Endothelial cell of umbilical vein (primary cell): ENCODE results near the gene MMP19. TPM values are rescaled to one million over a fixed set of nuclear protein-coding genes. Genes with fewer than 3 reads are reported as not detected.

ENCODE experiments used
- BruUV-seq: library from RNA; stranded (reverse); fragments of 400-500 nt; replicated peaks from 2 replicates; lab custom pipeline; 2021; lab: Mats Ljungman, UMichigan
- CTCF ChIA-PET: fragments of 300-600, 350-600 bp; sonication (Branson Sonifier 250); formaldehyde crosslinking; loops from one replicate; lab custom pipeline; 2021; ENCODE audit warnings: antibody characterized with exemption, inconsistent platforms; lab: Charles Lee
- POLR2A ChIA-PET: fragments of 300-600, 350-600 bp; sonication (Branson Sonifier 250); formaldehyde crosslinking; loops from one replicate; lab custom pipeline; 2021; ENCODE audit warnings: antibody characterized with exemption, inconsistent platforms; lab: Charles Lee
- DNase-seq: peaks from one replicate; pipeline ENCODE4 v3.0.0-alpha.2; 2011; ENCODE audit warnings: low read depth, low spot score
- FAIRE-seq: peaks from 2 replicates; lab custom pipeline; 2011; peaks lifted over from hg19 to GRCh38; lab: Jason Lieb, UNC
- H2AFZ ChIP-seq: 2 replicates; pipeline ENCODE4 v1.6.0; 2012; ENCODE audit warnings: low read depth, low read length, control low read depth, inconsistent platforms
- H3K27ac ChIP-seq: 2 replicates; pipeline ENCODE4 v1.5.1; 2011; ENCODE audit warnings: low read depth, mild to moderate bottlenecking, control low read depth, low read length, moderate library complexity; ENCODE audit not compliant: insufficient read depth
- H3K27me3 ChIP-seq, 2 experiments: 2 replicates each; pipeline versions ENCODE4 v1.6.0 to v1.6.1; 2011; ENCODE audit warnings: low read length in 2 of 2, mixed read lengths in 1 of 2; ENCODE audit not compliant: control insufficient read depth in 2 of 2, insufficient read depth in 2 of 2
- H3K36me3 ChIP-seq, 2 experiments: 2 replicates in 1 of 2; 3 replicates in 1 of 2; pipeline ENCODE4 v1.5.1; 2011; ENCODE audit warnings: low read length in 2 of 2, mild to moderate bottlenecking in 1 of 2, moderate library complexity in 1 of 2; ENCODE audit not compliant: control insufficient read depth in 2 of 2, insufficient read depth in 2 of 2; ENCODE audit errors: extremely low read depth in 1 of 2
- H3K4me1 ChIP-seq: 3 replicates; pipeline ENCODE4 v1.5.1; 2011; ENCODE audit warnings: mild to moderate bottlenecking, low read length; ENCODE audit not compliant: control insufficient read depth, insufficient read depth; ENCODE audit errors: extremely low read depth
- H3K4me2 ChIP-seq: 2 replicates; pipeline ENCODE4 v1.6.1; 2011; ENCODE audit warnings: low read length, control low read depth, mixed read lengths; ENCODE audit not compliant: insufficient read depth
- H3K4me3 ChIP-seq, 3 experiments: fragments of 200-600 bp in 1 of 3; sonication (generic), shearing (Covaris generic) in 1 of 3; replicated peaks in 1 of 3; 2 replicates each; pipeline ENCODE4 v1.5.1; 2011 to 2016; ENCODE audit warnings: control low read depth in 3 of 3, low read length in 3 of 3, mild to moderate bottlenecking in 2 of 3, inconsistent platforms in 1 of 3, low read depth in 1 of 3, moderate library complexity in 1 of 3; ENCODE audit not compliant: insufficient read depth in 1 of 3
- H3K79me2 ChIP-seq: 2 replicates; pipeline ENCODE4 v1.6.0; 2012; ENCODE audit warnings: low read length, inconsistent platforms; ENCODE audit not compliant: control insufficient read depth, insufficient read depth
- H3K9ac ChIP-seq: replicated peaks from 2 replicates; pipeline ENCODE3; 2011; ENCODE audit warnings: low read length, control low read depth; ENCODE audit not compliant: insufficient read depth; ENCODE audit errors: extremely low read depth
- H3K9me1 ChIP-seq: replicated peaks from 3 replicates; pipeline ENCODE4 v1.6.0; 2011; ENCODE audit warnings: mild to moderate bottlenecking, low read length; ENCODE audit not compliant: control insufficient read depth, insufficient read depth; ENCODE audit errors: extremely low read depth
- H3K9me3 ChIP-seq: replicated peaks from 2 replicates; pipeline ENCODE4 v1.5.1; 2012; ENCODE audit warnings: low read length, inconsistent platforms; ENCODE audit not compliant: control insufficient read depth, insufficient read depth
- H4K20me1 ChIP-seq: replicated peaks from 2 replicates; pipeline ENCODE3; 2011; ENCODE audit warnings: mild to moderate bottlenecking, low read length; ENCODE audit not compliant: control insufficient read depth, insufficient read depth; ENCODE audit errors: extremely low read depth
- EZH2 ChIP-seq: IDR thresholded peaks from 2 replicates; pipeline ENCODE4 v1.6.1; 2012; ENCODE audit warnings: borderline replicate concordance, low read depth, mild to moderate bottlenecking, moderate library complexity, low read length, inconsistent platforms; ENCODE audit not compliant: severe bottlenecking
- FOS ChIP-seq: IDR thresholded peaks from 2 replicates; pipeline ENCODE4 v1.6.1; 2011; ENCODE audit warnings: mild to moderate bottlenecking, low read length, moderate library complexity, borderline replicate concordance; ENCODE audit not compliant: insufficient read depth
- GATA2 ChIP-seq: IDR thresholded peaks from 2 replicates; pipeline ENCODE4 v1.7.0; 2011; ENCODE audit warnings: low read depth, mild to moderate bottlenecking, moderate library complexity, mixed read lengths, low read length; ENCODE audit not compliant: insufficient read length, insufficient read depth
- JUN ChIP-seq: IDR thresholded peaks from 2 replicates; pipeline ENCODE4 v1.6.1; 2011; ENCODE audit warnings: borderline replicate concordance, low read depth; ENCODE audit not compliant: insufficient read length, insufficient read depth
- MYC ChIP-seq: IDR thresholded peaks from one replicate; pipeline ENCODE4 v1.6.1; 2011; ENCODE audit warnings: mild to moderate bottlenecking, low read depth, low read length
- POLR2A ChIP-seq: IDR thresholded peaks from 2 replicates; pipeline ENCODE4 v1.6.1; 2012; ENCODE audit warnings: low read depth, mild to moderate bottlenecking, control low read depth, low read length
- POLR2AphosphoS5 ChIP-seq: IDR thresholded peaks from 2 replicates; pipeline ENCODE4 v1.6.1; 2012; ENCODE audit warnings: low read depth, mild to moderate bottlenecking, control low read depth, low read length, moderate library complexity; ENCODE audit not compliant: insufficient read depth
- dilution Hi-C: fragments of 300-500 bp; cut with MboI; formaldehyde crosslinking; loops from one replicate; pipeline ENCODE4 v1.15.0; 2019; ENCODE audit warnings: low sequenced_read_pairs; ENCODE audit not compliant: extremely low pct_ligation_motif_present
- intact Hi-C: fragments of 100-400 bp; cut with micrococcal nuclease; formaldehyde crosslinking; loops from one replicate; pipeline ENCODE4 v1.10.0; 2022
- polyA plus RNA-seq, 4 experiments: library from polyadenylated mRNA; depleted of rRNA in 3 of 4; stranded (reverse) in 3 of 4; unstranded in 1 of 4; fragments of >200 nt; gene quantifications; 2 replicates each; pipeline versions ENCODE4 v1.2.1 to v1.2.3, GENCODE V29; 2011 to 2012; ENCODE audit warnings: missing spikeins in 1 of 4
- total RNA-seq: library from RNA; stranded (reverse); gene quantifications from 2 replicates; pipeline ENCODE4 v1.2.3, GENCODE V29; 2021
- TF ChIP-seq, protein P1 (sequence below): IDR thresholded peaks from 2 replicates; pipeline ENCODE4 v1.6.1; 2011; ENCODE audit not compliant: insufficient read depth, insufficient read length
- TF ChIP-seq, protein P2 (sequence below), 2 donors: IDR thresholded peaks; 1 replicate in 1 of 2; 2 replicates in 1 of 2; pipeline ENCODE4 v1.5.1; 2011; ENCODE audit warnings: low read length in 2 of 2, mild to moderate bottlenecking in 2 of 2, moderate library complexity in 2 of 2, control low read depth in 1 of 2, inconsistent platforms in 1 of 2, low read depth in 1 of 2; ENCODE audit not compliant: insufficient read depth in 1 of 2; ENCODE audit errors: extremely low read depth in 1 of 2

MMP19 gene
- total and polyA plus RNA-seq, 2 donors (not counting 3 experiments of a cell fraction or from before 2014, with no cell fraction given), result 0.31 to 1.6 TPM

DNA sequence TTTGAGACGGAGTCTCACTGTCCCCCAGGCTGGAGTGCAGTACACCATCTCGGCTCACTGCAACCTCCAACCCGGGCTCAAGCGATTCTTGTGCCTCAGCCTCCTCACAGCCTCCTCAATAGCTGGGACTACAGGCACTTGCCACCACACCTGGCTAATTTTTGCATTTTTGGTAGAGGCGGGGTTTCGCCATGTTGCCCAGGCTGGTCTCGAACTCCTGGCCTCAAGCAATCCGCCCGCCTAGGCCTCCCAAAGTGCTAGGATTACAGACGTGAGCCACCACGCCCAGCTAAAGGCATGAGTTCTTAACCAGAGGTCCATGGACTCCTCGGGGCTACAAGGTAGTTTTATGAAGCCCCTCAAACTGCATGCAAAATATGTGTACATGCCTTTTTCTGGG, 27.3 kb downstream of the MMP19 start:
- dilution Hi-C loops (no loop called here), intact Hi-C loops (loop anchor here (5.0 kb wide), 1 partner anchor 78 kb away; no protein-coding TSS in a partner anchor)
- H3K9ac ChIP-seq, result peak overlapping the region; percentile 8
- H3K79me2 ChIP-seq, result peaks cover 85% of the 10 kb centered on the region
- FAIRE-seq (no peak), DNase-seq (no peak)
- no peaks in the 10 kb centered on the region for H3K27me3 ChIP-seq
- TF ChIP-seq FOS (no peak), EZH2 (no peak), MYC (no peak), POLR2AphosphoS5 (no peak), POLR2A (no peak), GATA2 (no peak), JUN (no peak)
- TF ChIP-seq, protein P1, sequence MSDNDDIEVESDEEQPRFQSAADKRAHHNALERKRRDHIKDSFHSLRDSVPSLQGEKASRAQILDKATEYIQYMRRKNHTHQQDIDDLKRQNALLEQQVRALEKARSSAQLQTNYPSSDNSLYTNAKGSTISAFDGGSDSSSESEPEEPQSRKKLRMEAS, result no peak
- TF ChIP-seq, protein P2, sequence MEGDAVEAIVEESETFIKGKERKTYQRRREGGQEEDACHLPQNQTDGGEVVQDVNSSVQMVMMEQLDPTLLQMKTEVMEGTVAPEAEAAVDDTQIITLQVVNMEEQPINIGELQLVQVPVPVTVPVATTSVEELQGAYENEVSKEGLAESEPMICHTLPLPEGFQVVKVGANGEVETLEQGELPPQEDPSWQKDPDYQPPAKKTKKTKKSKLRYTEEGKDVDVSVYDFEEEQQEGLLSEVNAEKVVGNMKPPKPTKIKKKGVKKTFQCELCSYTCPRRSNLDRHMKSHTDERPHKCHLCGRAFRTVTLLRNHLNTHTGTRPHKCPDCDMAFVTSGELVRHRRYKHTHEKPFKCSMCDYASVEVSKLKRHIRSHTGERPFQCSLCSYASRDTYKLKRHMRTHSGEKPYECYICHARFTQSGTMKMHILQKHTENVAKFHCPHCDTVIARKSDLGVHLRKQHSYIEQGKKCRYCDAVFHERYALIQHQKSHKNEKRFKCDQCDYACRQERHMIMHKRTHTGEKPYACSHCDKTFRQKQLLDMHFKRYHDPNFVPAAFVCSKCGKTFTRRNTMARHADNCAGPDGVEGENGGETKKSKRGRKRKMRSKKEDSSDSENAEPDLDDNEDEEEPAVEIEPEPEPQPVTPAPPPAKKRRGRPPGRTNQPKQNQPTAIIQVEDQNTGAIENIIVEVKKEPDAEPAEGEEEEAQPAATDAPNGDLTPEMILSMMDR (IDR thresholded peaks at IDR 0.05; ENCODE audit: extremely low read depth in 1 of 2, insufficient read depth in 1 of 2, low read depth in 1 of 2, low read length in 2 of 2), result no peak
- H3K27ac ChIP-seq, result no peak overlapping the region
- BruUV-seq, result no TSS peak
- H3K36me3 ChIP-seq, result peaks cover 2 to 8% of the 10 kb centered on the region in 2 experiments
- CTCF ChIA-PET, result no interaction called here
- peaks cover 8% of the 10 kb centered on the region for H4K20me1 ChIP-seq
- POLR2A ChIA-PET, result no interaction called here
- H3K4me3 ChIP-seq, result no peak overlapping the region
- H3K4me2 ChIP-seq, result peak overlapping the region; percentile 95
- H3K4me1 ChIP-seq, result peaks cover 16% of the 10 kb centered on the region
- H2AFZ ChIP-seq, result no peak overlapping the region
- no peaks in the 10 kb centered on the region for H3K9me1 ChIP-seq
- H3K9me3 ChIP-seq, result no peaks in the 10 kb centered on the region
